GM19397 (cell line): Measurements from ENCODE around the gene FLRT2.

Experiments used
- ATAC-seq: cut with Tn5 transposase; IDR thresholded peaks from one replicate; pipeline ENCODE4 v1.9.1; 2021; ENCODE audit warnings: mild to moderate bottlenecking, moderate library complexity; ENCODE audit not compliant: unreplicated experiment

The FLRT2 gene

GRCh38 chr14:85625925-85626585 is 96.1 kb downstream of the FLRT2 start:
- no peak for ATAC-seq

GRCh38 chr14:85634205-85634604 is 104.3 kb downstream of the FLRT2 start:
- ATAC-seq, result no peak

- ATAC-seq, result no peak
These were observed 114.3 kb downstream of the FLRT2 start for GRCh38 chr14:85644211-85644610.

GRCh38 chr14:85653029-85653428 is 123.1 kb downstream of the FLRT2 start:
- ATAC-seq, result no peak

- ATAC-seq, result no peak
These were observed 130.4 kb downstream of the FLRT2 start for GRCh38 chr14:85660243-85660922.

- ATAC-seq, result no peak
These were observed 132.2 kb downstream of the FLRT2 start for GRCh38 chr14:85662096-85662495.

- no peak for ATAC-seq
These were observed 133.3 kb downstream of the FLRT2 start for GRCh38 chr14:85663256-85663655.

GRCh38 chr14:85663667-85664066 is 133.7 kb downstream of the FLRT2 start:
- no peak for ATAC-seq

- ATAC-seq, result no peak
These were observed 146.0 kb downstream of the FLRT2 start for GRCh38 chr14:85675957-85676356.

GRCh38 chr14:85686908-85687307 is 157.0 kb downstream of the FLRT2 start:
- no peak for ATAC-seq

GRCh38 chr14:85687456-85687855 is 157.5 kb downstream of the FLRT2 start:
- ATAC-seq, result no peak

GRCh38 chr14:85688006-85688405 is 158.1 kb downstream of the FLRT2 start:
- ATAC-seq, result no peak

- ATAC-seq, result no peak
These were observed 165.4 kb downstream of the FLRT2 start for GRCh38 chr14:85695300-85695699.

- ATAC-seq, result no peak
These were observed 171.2 kb downstream of the FLRT2 start for GRCh38 chr14:85701116-85701515.

- no peak for ATAC-seq
These were observed 171.8 kb downstream of the FLRT2 start for GRCh38 chr14:85701763-85702162.

GRCh38 chr14:85702191-85702590 is 172.2 kb downstream of the FLRT2 start:
- no peak for ATAC-seq

- ATAC-seq, result no peak
These were observed 173.1 kb downstream of the FLRT2 start for GRCh38 chr14:85702997-85703396.
